NB4 (cell line): Measurements from ENCODE around the gene BMPR1A.

Experiments
- DNase-seq: peaks from one replicate; pipeline ENCODE4 v3.0.0; 2010; ENCODE audit warnings: low read depth
- H3K4me3 ChIP-seq: one replicate; pipeline ENCODE4 v1.5.1; 2011; ENCODE audit warnings: mild to moderate bottlenecking, low read depth, low read length, moderate library complexity
- CTCF ChIP-seq: IDR thresholded peaks from one replicate; pipeline ENCODE4 v1.5.1; 2012; ENCODE audit warnings: low read depth, low read length
- MAX ChIP-seq: IDR thresholded peaks from 2 replicates; pipeline ENCODE4 v1.6.1; 2011; ENCODE audit warnings: low read depth, low read length
- MYC ChIP-seq: IDR thresholded peaks from 2 replicates; pipeline ENCODE4 v1.6.1; 2011; ENCODE audit warnings: low read depth, low read length
- POLR2A ChIP-seq: IDR thresholded peaks from 2 replicates; pipeline ENCODE4 v1.6.1; 2011; ENCODE audit warnings: mild to moderate bottlenecking; ENCODE audit not compliant: insufficient read length; ENCODE audit errors: extremely low read depth

Gene BMPR1A

GRCh38 chr10:86747796-86748581, 8.4 kb upstream of the BMPR1A start:
- TF ChIP-seq POLR2A (no peak), MAX (no peak), MYC (no peak), CTCF (no peak)
- no peak overlapping the region for H3K4me3 ChIP-seq
- DNase-seq: no peak

GRCh38 chr10:86749854-86750253, 6.6 kb upstream of the BMPR1A start:
- DNase-seq: no peak
- no peak overlapping the region for H3K4me3 ChIP-seq
- TF ChIP-seq POLR2A (no peak), MAX (no peak), CTCF (no peak), MYC (no peak)

- no peak for DNase-seq
- no peak overlapping the region for H3K4me3 ChIP-seq
- no peak for TF ChIP-seq MYC
- TF ChIP-seq POLR2A: no peak
- TF ChIP-seq CTCF: no peak
- TF ChIP-seq MAX: no peak
Measured at GRCh38 chr10:86751477-86751876, 4.9 kb upstream of the BMPR1A start.

- H3K4me3 ChIP-seq: no peak overlapping the region
- DNase-seq: peak; percentile 61
- TF ChIP-seq POLR2A: no peak
- no peak for TF ChIP-seq MAX
- no peak for TF ChIP-seq MYC
- TF ChIP-seq CTCF: no peak
Measured at GRCh38 chr10:86752311-86752710, 4.1 kb upstream of the BMPR1A start.

- H3K4me3 ChIP-seq: no peak overlapping the region
- peak; percentile 40 for DNase-seq
- TF ChIP-seq MYC (no peak), MAX (no peak), POLR2A (no peak), CTCF (no peak)
Measured at GRCh38 chr10:86753051-86753450, 3.4 kb upstream of the BMPR1A start.
